ENCODE results near the gene CCDC8.
"Not testable (repeated sequence)": the region's sequence is repeated elsewhere in the genome, so short reads cannot be mapped to it uniquely, and the experiment has no call there.

The CCDC8 gene

DNA sequence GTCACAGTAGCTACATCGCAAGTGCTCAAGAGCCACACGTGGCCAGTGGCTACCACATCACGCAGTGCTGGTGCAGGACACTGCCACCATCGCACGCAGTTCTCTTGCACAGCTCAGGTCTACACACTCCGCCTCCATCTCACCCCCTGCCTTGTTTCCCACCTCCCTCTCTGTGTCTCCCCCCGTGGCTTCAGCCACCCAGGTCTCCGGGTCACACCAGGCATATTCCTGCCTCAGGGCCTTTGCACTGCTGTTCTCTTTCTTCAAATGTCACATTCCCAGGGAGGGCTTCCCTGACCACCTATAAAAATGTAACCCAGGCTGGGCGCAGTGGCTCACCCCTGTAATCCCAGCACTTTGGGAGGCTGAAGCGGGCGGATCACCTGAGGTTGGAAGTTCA, 10.6 kb downstream of the CCDC8 start:
- H3K27me3 ChIP-seq (replicated peaks; ENCODE audit: control insufficient read depth, insufficient read depth, low read length) = no peaks in the 10 kb centered on the region; the same call in 1 of the 2 replicates
- no peak for TF ChIP-seq CTCF (IDR thresholded peaks at IDR 0.05; ENCODE audit: insufficient read depth, low read length, poor library complexity, severe bottlenecking)
- no peak overlapping the region for H3K4me3 ChIP-seq (replicated peaks; ENCODE audit: low read depth, low read length)
- DNase-seq (ENCODE audit: extremely low read depth, insufficient read length) = no peak
- no peaks in the 10 kb centered on the region for H3K36me3 ChIP-seq (ENCODE audit: control insufficient read depth, insufficient read depth, low read length)

DNA sequence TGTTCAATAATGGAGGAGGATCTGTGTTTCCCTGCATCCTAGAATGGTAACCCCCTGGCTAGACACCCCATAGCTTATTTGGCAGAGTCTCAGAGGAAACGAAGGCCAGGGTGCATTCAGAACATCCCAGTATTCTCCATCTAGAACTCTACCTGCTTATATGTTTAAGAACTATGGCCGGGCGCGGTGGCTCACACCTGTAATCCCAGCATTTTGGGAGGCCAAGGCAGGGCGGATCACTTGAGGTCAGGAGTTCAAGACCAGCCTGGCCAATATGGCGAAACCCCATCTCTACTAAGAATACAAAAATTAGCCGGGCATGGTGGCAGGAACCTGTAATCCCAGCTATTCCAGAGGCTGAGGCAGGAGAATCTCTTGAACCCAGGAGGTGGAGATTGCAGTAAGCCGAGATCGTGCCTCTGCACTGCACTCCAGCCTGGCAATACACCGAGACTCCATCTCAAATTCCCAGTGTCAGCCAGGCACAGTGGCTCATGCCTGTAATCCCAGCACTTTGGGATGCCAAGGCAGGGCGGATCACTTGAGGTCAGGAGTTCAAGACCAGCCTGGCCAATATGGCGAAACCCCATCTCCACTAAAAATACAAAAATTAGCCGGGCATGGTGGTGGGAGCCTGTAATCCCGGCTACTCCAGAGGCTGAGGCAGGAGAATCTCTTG, 15.4 kb downstream of the CCDC8 start:
- not testable (repeated sequence) for H3K36me3 ChIP-seq (ENCODE audit: control insufficient read depth, insufficient read depth, low read length); H3K4me3 ChIP-seq (replicated peaks; ENCODE audit: low read depth, low read length); DNase-seq (ENCODE audit: extremely low read depth, insufficient read length); H3K27me3 ChIP-seq (replicated peaks; ENCODE audit: control insufficient read depth, insufficient read depth, low read length)

- Histone ChIP-seq H3K36me3 (ENCODE audit: control insufficient read depth, insufficient read depth, low read length) (peaks cover 3% of the 10 kb centered on the region), H3K4me3 (replicated peaks; ENCODE audit: low read depth, low read length) (no peak overlapping the region), H3K27me3 (replicated peaks; ENCODE audit: control insufficient read depth, insufficient read depth, low read length) (no peaks in the 10 kb centered on the region)
- TF ChIP-seq CTCF (IDR thresholded peaks at IDR 0.05; ENCODE audit: insufficient read depth, low read length, poor library complexity, severe bottlenecking) = no peak
- no peak for DNase-seq (ENCODE audit: extremely low read depth, insufficient read length)
Observed at GRCh38 chr19:46394402-46394797, 19.0 kb downstream of the CCDC8 start.

DNA sequence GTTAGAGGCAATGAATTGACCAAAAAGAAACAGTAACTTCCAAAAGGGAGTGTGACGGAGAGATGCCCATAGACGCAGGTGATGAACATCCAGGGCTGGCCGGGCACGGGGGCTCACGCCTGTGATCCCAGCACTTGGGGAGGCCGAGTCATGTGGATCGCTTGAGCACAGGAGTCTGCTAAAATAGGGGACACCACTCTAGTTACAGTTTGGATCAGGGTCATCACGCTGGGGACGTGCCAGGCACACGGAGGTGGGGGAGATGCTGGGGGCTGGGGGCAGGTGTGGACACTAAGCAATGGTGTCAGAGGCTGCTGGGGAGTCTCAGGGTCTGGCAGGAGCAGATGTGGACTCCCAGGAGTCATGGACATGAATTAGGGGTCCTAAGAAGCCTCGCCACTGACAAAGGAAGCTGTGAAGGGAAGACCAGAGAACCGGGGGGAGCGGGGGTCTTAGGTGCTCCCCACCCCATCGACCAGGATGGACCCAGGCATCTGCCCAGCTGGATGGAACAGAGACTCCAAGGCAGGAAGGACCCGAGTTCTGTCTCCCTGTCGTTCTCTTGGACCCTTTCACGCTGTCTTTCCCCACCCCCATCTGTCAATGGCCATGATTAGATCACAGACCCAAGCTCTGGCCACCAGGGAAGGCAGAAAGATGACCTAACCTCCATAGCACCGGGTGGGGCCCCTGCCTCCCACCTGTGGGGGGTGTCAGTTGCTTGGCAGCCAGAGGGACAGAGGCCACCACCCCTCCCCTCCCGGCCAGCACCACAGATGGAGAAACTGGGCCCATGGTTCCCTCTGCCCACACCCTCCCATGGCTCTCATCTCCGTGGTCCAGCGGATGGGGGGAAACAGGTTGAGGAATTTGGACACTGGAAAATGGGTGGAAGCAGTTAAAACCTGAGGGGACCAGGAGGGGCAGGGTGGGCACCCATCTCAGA, 19.6 kb downstream of the CCDC8 start:
- DNase-seq (ENCODE audit: extremely low read depth, insufficient read length) = no peak
- no peaks in the 10 kb centered on the region for H3K27me3 ChIP-seq (replicated peaks; ENCODE audit: control insufficient read depth, insufficient read depth, low read length)
- no peak overlapping the region for H3K4me3 ChIP-seq (replicated peaks; ENCODE audit: low read depth, low read length)
- H3K36me3 ChIP-seq (ENCODE audit: control insufficient read depth, insufficient read depth, low read length) = peaks cover 4% of the 10 kb centered on the region
- TF ChIP-seq CTCF (IDR thresholded peaks at IDR 0.05; ENCODE audit: insufficient read depth, low read length, poor library complexity, severe bottlenecking) = no peak

GRCh38 chr19:46392837-46393236, 20.5 kb downstream of the CCDC8 start:
- peaks cover 9% of the 10 kb centered on the region for H3K36me3 ChIP-seq (ENCODE audit: control insufficient read depth, insufficient read depth, low read length)
- DNase-seq (ENCODE audit: extremely low read depth, insufficient read length) = no peak
- TF ChIP-seq CTCF (IDR thresholded peaks at IDR 0.05; ENCODE audit: insufficient read depth, low read length, poor library complexity, severe bottlenecking) = no peak
- no peaks in the 10 kb centered on the region for H3K27me3 ChIP-seq (replicated peaks; ENCODE audit: control insufficient read depth, insufficient read depth, low read length)
- H3K4me3 ChIP-seq (replicated peaks; ENCODE audit: low read depth, low read length) = no peak overlapping the region

GRCh38 chr19:46392252-46392801, 21.0 kb downstream of the CCDC8 start:
- H3K27me3 ChIP-seq (replicated peaks; ENCODE audit: control insufficient read depth, insufficient read depth, low read length) = no peaks in the 10 kb centered on the region
- DNase-seq (ENCODE audit: extremely low read depth, insufficient read length) = no peak
- H3K36me3 ChIP-seq (ENCODE audit: control insufficient read depth, insufficient read depth, low read length) = peaks cover 14% of the 10 kb centered on the region
- TF ChIP-seq CTCF (IDR thresholded peaks at IDR 0.05; ENCODE audit: insufficient read depth, low read length, poor library complexity, severe bottlenecking) = no peak
- H3K4me3 ChIP-seq (replicated peaks; ENCODE audit: low read depth, low read length) = no peak overlapping the region

Data from GM06990 (cell line).